ENCODE results near the gene DCST2.

Gene DCST2

DNA sequence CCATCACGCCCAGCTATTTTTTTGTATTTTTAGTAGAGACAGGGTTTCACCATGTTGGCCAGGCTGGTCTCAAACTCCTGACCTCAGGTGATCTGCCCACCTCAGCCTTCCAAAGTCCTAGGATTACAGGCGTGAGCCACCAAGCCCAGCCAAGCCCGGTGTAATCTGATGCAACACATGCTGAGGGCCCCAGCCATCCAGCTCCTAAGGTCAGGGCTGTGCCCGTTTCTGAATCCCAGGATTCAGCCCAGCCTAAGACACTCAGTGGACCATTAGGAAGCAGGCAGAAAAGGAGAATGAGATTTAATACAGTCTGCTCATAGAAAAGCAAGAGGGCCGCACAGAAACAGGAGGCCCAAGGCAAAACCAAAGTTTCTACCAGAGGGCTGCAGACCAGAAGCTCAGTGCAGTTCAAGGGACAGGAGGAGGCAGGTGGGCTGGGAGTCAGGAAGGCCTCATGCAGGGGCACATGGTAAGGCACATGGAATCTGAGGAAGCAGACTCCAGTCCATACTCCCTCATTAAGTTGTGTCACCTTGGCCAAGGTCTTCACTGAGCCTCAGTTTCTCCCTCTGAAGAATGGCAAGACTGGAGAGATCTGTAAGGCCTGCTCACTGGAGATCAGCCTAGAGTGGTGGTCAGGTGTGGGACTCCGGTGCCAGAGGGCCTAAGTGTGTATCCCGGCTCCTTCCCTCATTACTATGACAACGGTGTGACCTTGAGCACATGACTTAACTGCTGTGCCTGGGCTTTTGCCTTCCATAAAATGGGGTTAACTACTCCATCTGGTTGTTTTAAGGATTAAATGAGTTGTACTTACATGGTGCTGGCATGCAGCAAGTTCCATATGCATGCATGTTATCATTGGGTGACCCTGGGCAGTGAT lies 15.1 kb upstream of the DCST2 start:
- DNase-seq = no peak

DNA sequence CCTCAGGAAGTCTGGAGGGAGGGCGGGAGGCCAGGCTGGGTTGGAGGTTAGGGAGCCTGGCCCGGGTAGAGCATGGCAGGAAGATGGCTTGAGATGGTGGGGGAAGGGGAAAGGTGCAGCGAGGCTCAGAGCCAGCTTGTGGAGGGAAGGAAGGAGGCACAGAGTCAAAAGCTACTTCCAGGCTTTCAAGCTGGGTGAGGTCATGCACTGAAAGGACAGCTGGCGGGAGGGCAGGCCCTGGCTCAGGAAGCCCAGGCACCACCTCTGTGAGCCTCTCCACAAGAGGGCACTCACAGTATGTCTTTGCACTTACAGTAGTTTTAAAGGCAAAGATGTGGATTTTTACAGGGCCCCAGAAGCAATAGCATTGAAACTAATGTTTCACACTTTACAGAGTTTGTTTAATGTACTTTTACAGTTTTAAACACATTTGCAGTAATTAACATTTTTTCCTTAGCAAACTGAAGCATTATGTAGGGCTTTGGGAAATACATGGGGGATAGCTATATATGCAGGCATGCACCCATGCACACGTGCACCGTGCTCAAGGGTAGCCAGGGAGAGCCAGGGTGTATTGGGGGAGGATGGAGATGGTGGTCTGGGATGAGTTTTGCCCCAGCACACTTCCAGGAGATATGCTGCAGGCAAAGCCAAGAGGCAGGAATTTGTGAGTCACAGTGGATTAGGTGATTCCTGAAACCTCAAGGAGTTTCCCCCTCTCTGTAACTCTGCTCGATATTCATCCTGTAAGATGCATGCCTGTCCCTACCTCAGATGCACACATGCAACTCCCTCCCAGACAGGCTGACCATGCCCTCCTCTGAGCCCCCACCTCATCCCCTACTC lies 11.5 kb upstream of the DCST2 start:
- DNase-seq = peak; percentile 32

- DNase-seq = no peak
Observed at GRCh38 chr1:155044365-155044764, 10.8 kb upstream of the DCST2 start.

- DNase-seq = no peak
Observed at GRCh38 chr1:155043793-155044192, 10.2 kb upstream of the DCST2 start.

DNA sequence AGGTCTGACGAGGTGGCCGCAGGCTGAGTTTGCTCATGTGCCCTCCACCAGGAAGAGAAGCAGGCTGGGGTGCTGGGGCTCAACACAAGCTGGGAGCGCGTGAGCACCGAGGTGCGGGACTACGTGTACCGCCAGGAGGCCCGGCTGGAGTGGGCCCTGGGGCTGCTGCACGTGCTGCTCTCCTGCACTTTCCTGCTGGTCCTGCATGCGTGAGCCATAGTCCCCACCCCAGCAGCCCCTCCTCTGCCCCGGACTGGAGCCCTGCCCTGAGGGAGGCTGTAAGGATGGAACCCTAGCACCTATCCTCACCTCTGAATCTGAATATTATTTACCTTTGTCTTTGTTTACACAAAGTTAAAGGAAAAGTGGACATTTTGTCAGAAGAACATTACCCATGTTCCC lies 9.7 kb upstream of the DCST2 start:
- no peak for DNase-seq

GRCh38 chr1:155042789-155043188 lies 9.2 kb upstream of the DCST2 start:
- DNase-seq = no peak

GRCh38 chr1:155040358-155041093 lies 6.9 kb upstream of the DCST2 start:
- no peak for DNase-seq

DNA sequence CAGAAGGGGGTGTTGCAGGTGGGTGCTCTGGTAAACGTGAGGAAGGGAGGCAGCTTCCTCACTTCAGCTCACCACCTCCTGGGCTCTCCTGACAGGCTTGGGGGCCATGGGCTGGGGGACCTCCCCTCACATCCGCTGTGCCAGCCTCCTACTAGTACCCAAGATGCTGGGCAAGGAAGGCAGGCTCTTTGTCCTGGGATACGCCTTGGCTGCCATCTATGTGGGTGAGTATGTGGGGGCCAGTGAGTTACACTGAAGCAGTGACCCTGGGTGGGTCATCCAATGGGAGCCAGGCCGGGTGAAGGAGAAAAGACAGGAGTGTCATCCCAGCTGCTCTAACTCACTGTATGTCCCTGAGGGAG lies 5.7 kb upstream of the DCST2 start:
- no peak for DNase-seq

DNA sequence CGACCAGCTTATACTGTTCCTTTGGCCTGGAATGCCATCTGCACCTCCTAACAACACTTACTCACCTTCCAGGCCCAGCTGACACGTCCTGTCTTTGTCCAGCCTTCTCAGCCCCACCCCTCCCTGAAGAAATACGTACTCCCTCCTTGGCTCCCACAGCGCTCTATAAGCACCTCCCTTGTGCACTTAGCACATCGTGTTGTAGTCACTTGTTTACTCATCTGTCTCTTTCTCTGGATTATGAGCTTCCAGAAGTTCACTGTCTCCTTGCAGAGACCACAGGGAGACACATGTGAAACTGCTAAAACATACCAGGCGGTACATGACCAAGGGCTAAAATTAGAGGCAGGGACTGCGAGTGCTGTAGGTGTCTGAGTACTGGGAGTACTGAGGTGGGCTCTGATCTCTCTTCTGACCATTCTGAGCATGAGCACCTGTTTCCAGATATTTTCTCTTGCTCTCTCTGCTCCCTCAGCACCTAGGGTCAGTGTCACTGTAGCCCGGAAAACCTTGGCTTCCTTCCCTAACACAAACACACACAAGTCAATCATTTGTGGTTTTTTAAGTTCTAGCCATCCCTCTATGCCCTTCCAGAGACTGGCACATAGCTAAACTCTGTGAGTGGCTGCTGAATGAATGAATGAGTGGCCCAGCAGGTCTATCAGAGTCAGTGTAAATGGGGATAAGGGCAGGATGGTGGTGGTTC lies 5.2 kb upstream of the DCST2 start:
- DNase-seq = peak; percentile 29

DNA sequence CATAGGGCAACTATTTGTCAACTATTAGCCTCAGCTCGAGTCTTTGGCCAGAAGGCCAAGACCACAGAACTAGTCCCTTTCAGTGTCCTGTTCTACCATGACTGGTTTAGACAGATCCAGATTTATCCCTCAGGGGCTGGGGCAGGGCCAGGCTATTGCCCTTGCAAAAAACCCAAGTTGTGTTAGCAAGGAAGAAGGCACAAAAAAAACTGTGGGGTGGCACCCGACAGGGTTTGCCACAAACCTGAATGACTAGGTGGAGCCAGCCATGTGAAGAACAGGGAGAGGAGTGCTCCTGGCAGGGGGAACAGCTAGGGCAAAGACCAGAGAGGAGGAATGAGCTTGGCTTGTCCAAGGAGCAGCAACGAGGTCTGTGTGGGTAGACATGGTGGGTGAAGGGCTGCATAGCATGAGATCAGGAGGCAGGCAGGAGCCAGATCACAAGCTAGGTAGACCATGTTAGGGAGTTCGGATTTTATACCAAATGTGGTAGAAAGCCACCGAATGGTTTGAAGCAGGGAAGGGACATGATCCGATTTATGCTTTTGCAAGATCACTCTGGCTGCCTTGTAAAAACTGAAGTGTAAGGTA lies 4.4 kb upstream of the DCST2 start:
- no peak for DNase-seq

- DNase-seq = no peak
Observed at GRCh38 chr1:155037043-155037442, 3.5 kb upstream of the DCST2 start.

- no peak for DNase-seq
Observed at GRCh38 chr1:155035936-155036335, 2.4 kb upstream of the DCST2 start.

DNA sequence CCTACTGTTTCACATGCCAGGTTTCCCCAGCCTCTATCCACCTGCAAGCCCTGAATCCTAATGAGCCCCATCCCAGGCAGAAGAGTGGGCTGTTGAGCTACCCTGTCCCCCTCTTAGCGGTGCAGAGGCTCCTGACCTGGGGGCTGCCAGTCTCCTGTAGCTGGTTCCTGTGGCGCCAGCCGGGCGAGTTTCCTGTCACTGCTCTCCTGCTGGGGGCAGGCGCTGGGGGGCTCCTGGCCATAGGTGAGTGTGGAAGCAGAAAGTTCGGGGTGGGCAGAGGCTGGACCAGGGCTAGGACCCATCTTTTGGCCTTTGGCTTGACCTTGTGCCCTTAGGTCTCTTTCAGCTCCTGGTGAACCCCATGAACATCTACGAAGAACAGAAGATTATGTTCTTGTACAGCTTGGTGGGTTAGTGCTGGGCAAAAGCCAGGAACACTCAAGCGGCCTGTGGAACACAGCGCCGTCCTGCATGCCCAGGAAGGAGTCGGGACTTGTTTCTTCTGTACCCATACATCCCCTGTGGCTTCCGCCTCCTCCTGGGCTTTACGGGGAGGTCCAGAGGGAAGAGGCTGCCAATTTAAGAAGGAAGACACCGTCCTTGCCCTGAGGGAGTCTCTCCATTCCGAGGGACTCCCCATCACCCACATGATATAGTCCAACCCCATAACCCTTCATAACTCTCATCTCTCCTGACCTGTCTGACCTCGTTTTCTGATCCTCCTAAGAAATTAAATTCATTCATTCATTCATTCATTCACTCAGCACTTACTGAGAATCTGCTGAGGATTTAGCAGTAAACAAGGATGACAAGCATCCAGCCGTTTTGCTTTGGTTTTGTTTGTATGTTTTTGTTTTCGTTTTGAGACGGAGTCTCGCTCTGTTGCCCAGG lies 982 bp upstream of the DCST2 start:
- DNase-seq = no peak

DNA sequence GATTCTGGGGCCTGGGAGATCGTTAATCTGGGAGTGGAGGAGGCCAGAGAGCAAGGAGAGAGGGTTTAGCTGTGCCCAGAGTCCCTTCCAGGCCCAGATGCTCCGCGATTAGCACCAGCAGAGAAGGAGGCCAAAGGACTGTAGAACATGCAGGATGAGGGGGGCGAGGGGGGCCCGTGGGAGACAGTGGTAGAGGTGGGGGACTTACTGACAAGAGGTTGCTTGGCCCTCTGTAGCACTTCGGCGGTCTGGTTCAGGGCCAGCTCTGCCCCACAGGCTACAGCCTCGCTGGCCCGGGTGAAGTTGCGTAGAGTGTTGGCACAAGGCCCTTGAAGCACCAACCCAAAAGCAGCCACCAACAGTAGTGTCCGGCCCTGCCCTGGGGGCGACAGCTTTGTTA lies 695 bp downstream of the DCST2 start:
- DNase-seq = no peak

DNA sequence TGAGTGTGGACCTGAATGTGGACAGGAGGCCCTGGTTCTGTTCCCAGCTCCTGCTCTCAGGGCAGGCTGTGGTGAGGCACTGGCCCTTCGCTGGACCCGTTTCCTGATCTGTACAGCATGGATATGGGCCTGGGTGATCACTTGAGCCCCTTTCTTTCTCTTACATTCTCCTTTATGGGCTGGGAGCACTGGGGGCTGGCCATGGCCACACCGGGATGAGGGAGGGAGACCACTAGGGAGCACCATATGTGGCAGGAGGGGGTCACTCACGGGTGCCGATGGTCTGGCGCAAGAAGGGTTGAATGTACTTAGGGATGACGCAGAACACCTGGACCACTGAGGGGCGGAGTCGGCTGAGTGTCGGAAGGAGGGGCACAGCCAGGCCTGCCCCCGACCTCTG lies 2.7 kb downstream of the DCST2 start:
- DNase-seq = no peak

DNA sequence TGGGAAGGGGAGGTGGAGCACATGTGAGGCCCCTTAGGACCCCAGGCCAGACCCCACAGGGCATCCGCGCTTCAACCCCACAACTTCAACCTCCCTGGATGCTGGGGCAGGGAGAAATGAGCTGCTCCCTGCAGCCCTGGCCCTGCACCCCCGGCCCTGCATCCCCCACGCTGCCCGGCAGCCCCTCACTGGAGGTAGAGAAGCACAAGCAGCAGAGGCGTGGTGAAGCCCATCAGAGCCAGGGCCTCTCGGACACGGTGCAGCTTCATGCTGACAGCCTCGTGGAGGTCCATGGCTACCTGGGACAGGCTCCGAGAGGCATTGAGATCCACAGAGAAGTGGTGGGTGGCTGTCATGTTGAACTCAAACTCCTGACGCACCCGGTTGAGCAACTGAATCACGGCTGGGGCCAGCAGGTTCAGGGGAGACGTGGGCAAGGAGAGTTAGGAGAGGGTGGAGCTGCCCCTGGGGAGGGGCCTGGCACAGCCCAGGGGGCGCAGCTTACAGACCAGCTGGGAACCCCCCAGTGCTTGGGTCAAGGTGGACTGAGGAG lies 3.3 kb downstream of the DCST2 start:
- DNase-seq = no peak

GRCh38 chr1:155029513-155030242 lies 3.9 kb downstream of the DCST2 start:
- DNase-seq = no peak

DNA sequence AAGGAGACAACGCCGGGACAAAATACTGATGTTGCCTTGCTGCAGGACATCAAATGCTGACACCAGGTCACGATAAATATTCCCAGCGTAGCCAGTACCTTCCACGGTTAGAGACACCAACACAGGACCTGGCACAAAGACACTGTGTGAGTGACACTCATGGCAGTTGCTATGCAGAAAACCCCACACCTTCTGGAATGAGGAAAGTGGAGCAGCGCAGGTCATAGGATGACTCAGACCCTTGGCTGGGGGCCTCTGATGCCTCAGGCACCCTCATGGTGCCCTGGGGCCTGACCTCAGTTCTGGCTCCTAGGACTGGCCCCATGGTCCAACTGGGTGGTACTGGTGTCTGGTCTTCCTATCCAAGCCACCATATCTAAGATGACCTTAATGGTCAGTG lies 7.0 kb downstream of the DCST2 start:
- no peak for DNase-seq

- no peak for DNase-seq
Observed at GRCh38 chr1:155026154-155026553, 7.4 kb downstream of the DCST2 start.

- DNase-seq = no peak
Observed at GRCh38 chr1:155024315-155024714, 9.3 kb downstream of the DCST2 start.
